Colonic mucosa (tissue), 4 donors: Measurements from ENCODE around the gene ITGA1. TPM values are rescaled to one million over a fixed set of nuclear protein-coding genes. Genes with fewer than 3 reads are reported as not detected.
"Not testable (repeated sequence)": the region's sequence is repeated elsewhere in the genome, so short reads cannot be mapped to it uniquely, and the experiment has no call there.

Experiments
- DNase-seq: peaks from one replicate; pipeline ENCODE4 v3.0.0-alpha.2; 2020
- H3K27ac ChIP-seq: fragments of 200-600 bp; one replicate; pipeline ENCODE4 v1.8.0; 2021
- H3K27me3 ChIP-seq: fragments of 200-600 bp; one replicate; pipeline ENCODE4 v1.8.0; 2021
- H3K36me3 ChIP-seq: fragments of 200-600 bp; one replicate; pipeline ENCODE4 v1.8.0; 2021
- H3K4me1 ChIP-seq: fragments of 200-600 bp; one replicate; pipeline ENCODE4 v1.8.0; 2021; ENCODE audit warnings: mild to moderate bottlenecking
- H3K4me3 ChIP-seq: fragments of 200-600 bp; one replicate; pipeline ENCODE4 v1.8.0; 2021
- H3K9ac ChIP-seq, 2 donors: one replicate each; pipeline ENCODE4 v1.7.0; 2013; ENCODE audit warnings: control low read depth in 2 of 2, low read depth in 2 of 2, low read length in 2 of 2
- H3K9me3 ChIP-seq: fragments of 200-600 bp; one replicate; pipeline ENCODE4 v1.8.0; 2021
- intact Hi-C: fragments of 100-400 bp; cut with DNase I; formaldehyde crosslinking; loops from one replicate; pipeline ENCODE4 v1.14.1; 2022
- total RNA-seq, 2 donors: library from RNA; stranded (reverse); fragmentation: NEBNext Ultra II Directional in 1 of 2; extraction: Animal tissue kit (Norgen Biotek cat#: 25700) in 1 of 2; gene quantifications; one replicate each; pipeline ENCODE4 v1.2.1, GENCODE V29; 2021
- TF ChIP-seq, protein P1 (sequence below): fragments of 200-600 bp; IDR thresholded peaks from one replicate; pipeline ENCODE4 v1.8.0; 2022; ENCODE audit warnings: antibody characterized with exemption, mild to moderate bottlenecking
- donor health status: healthy.
- donor health status: DM: no; HTN: no; CAD: no.
- donor health status: DM: no; HTN: no; CAD: no.

The ITGA1 gene
- total RNA-seq, 2 donors from 2014 or later = 19.2 to 52.5 TPM

- intact Hi-C loops = no loop called here
- H3K27ac ChIP-seq = no peak overlapping the region
These were observed 169.4 kb downstream of the ITGA1 start for GRCh38 chr5:52956915-52957747.

DNA sequence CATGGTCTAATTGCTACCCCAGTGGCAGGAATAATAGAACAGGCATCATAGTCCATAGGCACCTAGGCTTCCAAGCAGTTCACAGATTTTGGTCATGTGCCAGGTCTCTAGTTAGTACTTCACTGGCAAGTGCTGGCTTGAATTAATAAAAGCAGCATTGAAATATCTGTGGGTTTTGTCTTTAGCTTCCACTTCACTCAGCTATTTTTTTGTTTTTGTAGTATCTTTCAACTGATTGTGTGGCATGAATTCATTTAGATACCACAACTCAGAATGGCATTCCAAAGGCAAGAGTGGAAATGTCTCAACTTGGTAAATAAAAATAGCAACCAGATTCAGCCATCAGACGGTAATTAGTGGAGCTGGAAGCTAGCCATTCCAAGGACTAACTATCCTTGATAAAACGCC lies 173.6 kb downstream of the ITGA1 start:
- no peak overlapping the region for H3K27ac ChIP-seq
- TF ChIP-seq, protein P1, sequence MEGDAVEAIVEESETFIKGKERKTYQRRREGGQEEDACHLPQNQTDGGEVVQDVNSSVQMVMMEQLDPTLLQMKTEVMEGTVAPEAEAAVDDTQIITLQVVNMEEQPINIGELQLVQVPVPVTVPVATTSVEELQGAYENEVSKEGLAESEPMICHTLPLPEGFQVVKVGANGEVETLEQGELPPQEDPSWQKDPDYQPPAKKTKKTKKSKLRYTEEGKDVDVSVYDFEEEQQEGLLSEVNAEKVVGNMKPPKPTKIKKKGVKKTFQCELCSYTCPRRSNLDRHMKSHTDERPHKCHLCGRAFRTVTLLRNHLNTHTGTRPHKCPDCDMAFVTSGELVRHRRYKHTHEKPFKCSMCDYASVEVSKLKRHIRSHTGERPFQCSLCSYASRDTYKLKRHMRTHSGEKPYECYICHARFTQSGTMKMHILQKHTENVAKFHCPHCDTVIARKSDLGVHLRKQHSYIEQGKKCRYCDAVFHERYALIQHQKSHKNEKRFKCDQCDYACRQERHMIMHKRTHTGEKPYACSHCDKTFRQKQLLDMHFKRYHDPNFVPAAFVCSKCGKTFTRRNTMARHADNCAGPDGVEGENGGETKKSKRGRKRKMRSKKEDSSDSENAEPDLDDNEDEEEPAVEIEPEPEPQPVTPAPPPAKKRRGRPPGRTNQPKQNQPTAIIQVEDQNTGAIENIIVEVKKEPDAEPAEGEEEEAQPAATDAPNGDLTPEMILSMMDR = no peak

More at GRCh38 chr5:52956915-52957747, 169.4 kb downstream of the ITGA1 start:
- no peaks in the 10 kb centered on the region for H3K9me3 ChIP-seq
- H3K4me3 ChIP-seq = no peak overlapping the region
- no peaks in the 10 kb centered on the region for H3K4me1 ChIP-seq
- no peaks in the 10 kb centered on the region for H3K27me3 ChIP-seq
- TF ChIP-seq, protein P1 = no peak
- no peak for DNase-seq
- no peaks in the 10 kb centered on the region for H3K36me3 ChIP-seq
- H3K9ac ChIP-seq = no peak overlapping the region

GRCh38 chr5:52963636-52964035 lies 175.9 kb downstream of the ITGA1 start:
- no peak for DNase-seq
- intact Hi-C loops = no loop called here
- Histone ChIP-seq H3K9ac (no peak overlapping the region), H3K36me3 (no peaks in the 10 kb centered on the region), H3K27ac (no peak overlapping the region), H3K9me3 (no peaks in the 10 kb centered on the region), H3K4me1 (no peaks in the 10 kb centered on the region), H3K4me3 (no peak overlapping the region), H3K27me3 (no peaks in the 10 kb centered on the region)
- TF ChIP-seq, protein P1 = no peak

More for the DNA sequence above, 173.6 kb downstream of the ITGA1 start:
- Histone ChIP-seq H3K9ac (no peak overlapping the region), H3K36me3 (no peaks in the 10 kb centered on the region), H3K4me3 (no peak overlapping the region), H3K9me3 (no peaks in the 10 kb centered on the region), H3K27me3 (no peaks in the 10 kb centered on the region), H3K4me1 (no peaks in the 10 kb centered on the region)
- intact Hi-C loops = no loop called here
- no peak for DNase-seq

DNA sequence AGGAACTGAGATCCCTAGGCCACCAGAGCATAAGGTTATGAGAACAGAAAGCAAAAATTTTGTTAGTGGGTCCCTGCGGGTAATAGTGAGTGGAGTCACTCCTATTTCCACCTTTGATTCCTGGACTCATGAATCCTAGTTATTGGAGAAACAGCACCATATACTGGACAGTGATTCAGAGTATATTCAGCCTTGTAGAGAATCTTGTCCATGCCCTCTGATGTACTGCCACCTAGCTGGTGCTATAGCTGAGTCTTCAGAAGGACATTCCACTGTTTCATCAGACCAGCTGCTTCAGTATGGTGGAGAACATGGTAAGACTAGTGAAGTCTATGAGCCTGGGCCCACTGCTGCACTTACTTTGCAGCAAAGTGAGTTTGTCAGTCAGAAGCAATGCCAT lies 176.4 kb downstream of the ITGA1 start:
- H3K27me3 ChIP-seq = no peaks in the 10 kb centered on the region
- no peak overlapping the region for H3K4me3 ChIP-seq
- DNase-seq = no peak
- intact Hi-C loops = no loop called here
- H3K4me1 ChIP-seq = no peaks in the 10 kb centered on the region
- no peaks in the 10 kb centered on the region for H3K36me3 ChIP-seq
- TF ChIP-seq, protein P1 = no peak
- H3K9me3 ChIP-seq = no peaks in the 10 kb centered on the region
- H3K27ac ChIP-seq = no peak overlapping the region
- no peak overlapping the region for H3K9ac ChIP-seq

DNA sequence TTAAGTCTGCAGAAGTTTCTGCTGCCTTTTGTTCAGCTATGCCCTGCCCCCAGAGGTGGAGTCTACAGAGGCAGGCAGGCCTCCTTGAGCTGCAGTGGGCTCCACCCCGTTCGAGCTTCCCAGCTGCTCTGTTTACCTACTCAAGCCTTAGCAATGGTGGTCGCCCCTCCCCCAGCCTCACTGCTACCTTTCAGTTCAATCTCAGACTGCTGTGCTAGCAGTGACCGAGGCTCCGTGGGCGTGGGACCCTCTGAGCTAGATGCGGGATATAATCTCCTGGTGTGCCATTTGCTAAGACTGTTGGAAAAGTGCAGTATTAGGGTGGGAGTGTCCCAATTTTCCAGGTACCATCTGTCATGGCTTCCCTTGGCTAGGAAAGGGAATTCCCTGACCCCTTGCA lies 188.4 kb downstream of the ITGA1 start:
- intact Hi-C loops, DNase-seq, H3K36me3 ChIP-seq, H3K27ac ChIP-seq, H3K4me3 ChIP-seq, H3K4me1 ChIP-seq, H3K9me3 ChIP-seq, H3K9ac ChIP-seq, H3K27me3 ChIP-seq: not testable (repeated sequence)

DNA sequence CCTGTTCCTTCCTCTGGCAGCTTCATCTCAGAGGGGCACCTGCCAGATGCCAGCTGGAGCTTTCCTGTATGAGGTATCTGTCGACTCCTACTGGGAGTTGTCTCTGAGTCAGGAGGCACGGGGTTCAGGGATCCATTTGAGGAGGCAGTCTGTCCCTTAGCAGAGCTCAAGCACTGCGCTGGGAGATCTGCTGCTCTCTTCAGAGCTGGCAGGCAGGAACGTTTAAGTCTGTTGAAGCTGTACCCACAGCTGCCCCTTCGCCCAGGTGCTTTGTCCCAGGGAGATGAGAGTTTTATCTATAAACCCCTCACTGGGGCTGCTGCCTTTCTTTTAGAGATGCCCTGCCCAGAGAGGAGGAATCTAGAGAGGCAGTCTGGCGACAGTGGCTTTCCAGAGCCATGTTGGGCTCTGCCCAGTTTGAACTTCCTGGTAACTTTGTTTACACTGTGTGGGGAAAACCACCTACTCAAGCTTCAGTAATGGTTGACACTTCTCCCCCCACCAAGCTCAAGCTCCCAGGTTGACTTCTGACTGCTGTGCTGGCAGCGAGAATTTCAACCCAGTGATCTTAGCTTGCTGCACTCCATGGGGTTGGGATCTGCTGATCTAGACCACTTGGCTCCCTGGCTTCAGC lies 189.7 kb downstream of the ITGA1 start:
- no peak for DNase-seq
- no peaks in the 10 kb centered on the region for H3K36me3 ChIP-seq
- no peak overlapping the region for H3K9ac ChIP-seq
- no peaks in the 10 kb centered on the region for H3K4me1 ChIP-seq
- no peaks in the 10 kb centered on the region for H3K27me3 ChIP-seq
- H3K27ac ChIP-seq = no peak overlapping the region
- no peaks in the 10 kb centered on the region for H3K9me3 ChIP-seq
- TF ChIP-seq, protein P1 = no peak
- no peak overlapping the region for H3K4me3 ChIP-seq
- intact Hi-C loops = no loop called here
